GM19239 (cell line): ENCODE data around the gene CCDC69.
A peak's percentile ranks its signal among the peaks of the same experiment; 100 is the strongest.
"Not testable (repeated sequence)": the region's sequence is repeated elsewhere in the genome, so short reads cannot be mapped to it uniquely, and the experiment has no call there.

Experiments
- DNase-seq: peaks from one replicate; pipeline ENCODE4 v3.0.0; 2011; ENCODE audit warnings: low spot score; ENCODE audit not compliant: insufficient read length
- FAIRE-seq: peaks from 2 replicates; lab custom pipeline; 2011; peaks lifted over from hg19 to GRCh38; lab: Jason Lieb, UNC

The CCDC69 gene

DNA sequence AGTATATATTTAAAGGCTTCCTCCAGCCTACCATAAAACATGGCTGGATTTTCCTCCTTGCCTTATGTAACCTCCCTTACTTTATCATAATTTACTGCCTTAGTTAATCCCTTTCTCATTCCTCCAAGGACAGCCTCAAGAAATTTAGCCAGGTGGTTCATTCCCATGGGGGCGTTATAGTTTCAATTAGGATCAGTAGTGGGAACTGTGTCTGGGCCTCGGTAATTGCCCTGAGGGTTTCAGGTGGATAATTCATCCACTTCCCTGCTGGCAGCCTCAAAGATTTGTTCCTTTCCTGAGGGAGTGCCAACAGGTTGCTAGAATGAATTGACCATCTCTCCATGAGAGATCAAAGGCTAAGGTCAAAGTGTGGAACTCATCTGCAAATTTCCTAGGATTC is 24.8 kb upstream of the CCDC69 start:
- FAIRE-seq: no peak
- no peak for DNase-seq

- FAIRE-seq (peak; percentile 52), DNase-seq (no peak)
These were observed 21.9 kb upstream of the CCDC69 start for GRCh38 chr5:151245680-151246219.

- no peak for FAIRE-seq
- DNase-seq: no peak
These were observed 20.3 kb upstream of the CCDC69 start for GRCh38 chr5:151244206-151244605.

DNA sequence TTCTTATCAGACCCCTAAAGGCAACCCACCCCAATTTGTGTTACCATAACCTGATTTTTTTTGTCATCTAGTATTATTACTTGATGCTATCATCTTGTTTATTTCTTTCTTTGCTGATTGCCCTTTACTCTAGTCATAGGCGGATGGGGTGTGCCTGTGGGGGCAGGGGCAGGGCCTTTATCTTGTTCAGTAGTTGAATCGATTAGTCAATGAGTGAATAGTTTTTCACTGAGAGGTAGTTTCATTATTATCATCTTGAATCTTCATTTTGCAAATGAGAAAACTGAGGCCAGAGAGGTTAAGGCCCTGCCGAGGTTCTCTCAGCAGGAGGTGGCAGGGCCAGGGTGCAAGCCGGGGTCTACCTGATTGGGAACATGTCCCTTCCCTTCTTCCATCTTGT is 19.7 kb upstream of the CCDC69 start:
- FAIRE-seq (no peak), DNase-seq (no peak)

GRCh38 chr5:151243127-151243526 is 19.2 kb upstream of the CCDC69 start:
- no peak for DNase-seq
- FAIRE-seq: no peak

- peak; percentile 64 for FAIRE-seq
These were observed 17.2 kb upstream of the CCDC69 start for GRCh38 chr5:151240924-151241635.

GRCh38 chr5:151240268-151240835 is 16.5 kb upstream of the CCDC69 start:
- DNase-seq, FAIRE-seq: not testable (repeated sequence)

More at GRCh38 chr5:151240924-151241635, 17.2 kb upstream of the CCDC69 start:
- no peak for DNase-seq

- no peak for DNase-seq
- peak; percentile 26 for FAIRE-seq
These were observed 15.5 kb upstream of the CCDC69 start for GRCh38 chr5:151239237-151239861.

- DNase-seq (no peak), FAIRE-seq (peak; percentile 83)
These were observed 14.4 kb upstream of the CCDC69 start for GRCh38 chr5:151238303-151238741.

- no peak for DNase-seq
- no peak for FAIRE-seq
These were observed 13.8 kb upstream of the CCDC69 start for GRCh38 chr5:151237685-151238084.

GRCh38 chr5:151236888-151237287 is 13.0 kb upstream of the CCDC69 start:
- DNase-seq: no peak
- no peak for FAIRE-seq

DNA sequence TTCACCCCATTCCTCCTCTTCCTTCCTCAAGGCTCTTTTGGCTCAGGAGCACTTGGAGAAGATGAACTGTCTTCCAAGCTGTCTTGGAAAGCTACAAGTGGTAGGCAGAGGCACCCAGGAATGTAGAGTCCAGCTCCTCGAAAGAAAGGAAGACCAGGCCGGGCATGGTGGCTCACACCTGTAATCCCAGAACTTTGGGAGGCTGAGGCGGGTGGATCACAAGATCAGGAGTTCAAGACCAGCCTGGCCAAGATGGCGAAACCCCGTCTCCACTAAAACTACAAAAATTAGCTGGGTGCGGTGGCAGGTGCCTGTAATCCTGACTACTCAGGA is 11.3 kb upstream of the CCDC69 start:
- DNase-seq, FAIRE-seq: not testable (repeated sequence)

DNA sequence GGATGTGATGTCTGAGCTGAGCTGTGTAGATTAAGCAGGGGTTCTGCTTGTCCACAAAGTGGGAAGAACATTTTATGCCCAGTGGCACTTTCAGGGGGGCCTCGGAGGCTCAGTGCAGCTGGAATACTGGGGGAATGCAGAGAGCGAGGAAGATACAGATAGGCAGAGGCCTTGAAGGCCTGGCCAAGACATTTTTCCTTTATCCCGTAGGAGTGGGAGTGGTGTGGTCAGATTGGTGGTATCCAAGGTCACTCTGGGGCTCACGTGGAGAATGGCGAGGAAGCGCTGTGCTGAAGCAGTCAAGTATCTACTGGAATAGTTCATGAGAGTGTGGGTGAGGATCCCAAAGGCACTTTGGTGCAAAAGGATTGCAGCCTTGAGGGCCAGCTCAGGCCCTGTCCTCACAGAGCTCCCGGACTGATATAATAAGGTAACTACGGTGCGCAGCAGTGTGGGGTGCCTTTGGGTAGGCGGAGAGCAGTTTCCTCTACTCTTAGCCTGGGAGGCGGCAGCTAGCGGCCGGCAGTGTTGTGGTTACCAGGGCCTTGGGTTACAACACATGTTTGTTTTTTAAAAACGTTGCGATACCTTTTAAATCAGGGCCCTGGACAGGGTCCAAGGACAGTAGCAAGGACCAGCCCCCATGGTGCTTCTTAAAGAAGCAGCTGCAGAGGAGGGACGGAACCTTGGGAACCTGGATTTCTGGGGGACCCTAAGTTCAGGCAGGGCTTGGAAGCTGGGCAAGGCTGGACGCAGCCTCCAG is 10.8 kb upstream of the CCDC69 start:
- peak; percentile 92 for FAIRE-seq
- DNase-seq: peak; percentile 56

DNA sequence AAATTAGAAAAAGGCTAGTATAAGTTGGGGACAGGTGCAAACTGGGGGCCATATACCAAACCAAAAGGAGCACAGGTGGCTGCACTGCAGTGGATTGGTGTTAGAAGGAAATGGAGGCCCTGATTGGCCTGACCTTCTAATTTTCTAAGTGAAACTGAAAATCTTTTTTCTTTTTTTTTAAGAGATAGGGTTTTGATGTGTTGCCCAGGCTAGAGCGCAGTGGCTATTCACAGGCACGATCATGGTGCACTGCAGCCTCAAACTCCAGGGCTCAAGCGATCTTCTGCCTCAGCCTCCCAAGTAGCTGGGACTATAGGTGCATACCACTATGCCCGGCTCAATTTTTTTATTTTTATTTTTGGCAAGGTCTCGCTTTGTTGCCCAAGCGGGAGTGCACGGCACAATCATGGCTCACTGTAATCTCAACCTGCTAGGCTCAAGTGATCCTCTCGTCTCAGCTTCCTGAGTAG is 9.8 kb upstream of the CCDC69 start:
- FAIRE-seq (no peak), DNase-seq (peak; percentile 45)

DNA sequence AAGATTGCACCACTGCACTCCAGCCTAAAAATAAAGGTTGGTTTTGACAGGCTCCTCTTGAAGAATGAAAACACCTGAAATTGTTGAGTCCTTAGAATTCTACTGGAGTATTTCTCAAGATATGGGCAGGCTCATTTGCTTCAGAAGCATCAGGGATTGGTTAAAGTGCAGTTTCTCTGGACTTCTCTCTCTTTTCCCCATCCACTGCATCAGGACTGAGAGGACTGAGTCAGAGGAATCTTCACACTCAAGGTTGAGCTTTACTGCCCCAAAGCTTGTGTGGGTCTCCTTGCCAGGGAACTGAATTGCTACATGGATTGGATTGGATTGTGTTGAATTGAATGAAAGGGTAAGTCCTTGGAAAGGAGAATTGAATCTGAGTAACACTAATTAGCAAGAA is 7.5 kb upstream of the CCDC69 start:
- FAIRE-seq: no peak
- DNase-seq: no peak

DNA sequence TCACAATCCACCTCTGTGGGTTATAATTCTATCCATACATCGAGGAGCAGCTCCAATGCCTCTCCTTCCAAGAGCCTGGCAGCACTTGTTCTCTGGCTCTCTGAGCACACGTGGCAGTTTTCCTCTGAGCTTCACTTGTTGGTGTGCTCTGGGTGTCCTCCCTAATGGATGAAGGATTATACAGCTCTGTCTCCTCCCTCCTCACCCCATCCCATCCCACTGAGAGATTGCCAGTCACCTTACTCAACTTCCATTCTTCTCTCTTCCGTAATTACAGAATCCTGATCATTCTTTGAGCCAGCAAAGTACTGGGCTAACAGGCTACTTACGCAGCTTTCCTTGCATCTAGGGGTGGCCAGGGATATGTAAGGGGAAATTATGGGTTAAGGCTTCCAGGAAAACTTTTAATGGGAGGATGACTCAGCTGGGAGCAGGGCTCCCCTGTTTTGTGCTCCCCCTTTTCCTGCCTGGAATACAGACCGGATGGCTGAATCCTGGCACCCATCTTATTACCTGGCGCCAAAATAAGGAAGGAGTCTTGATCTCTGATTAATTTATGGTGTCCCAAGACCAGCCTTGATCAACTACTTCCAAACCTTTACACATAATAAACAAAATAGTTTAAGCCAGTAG is 6.3 kb upstream of the CCDC69 start:
- no peak for DNase-seq
- FAIRE-seq: no peak

DNA sequence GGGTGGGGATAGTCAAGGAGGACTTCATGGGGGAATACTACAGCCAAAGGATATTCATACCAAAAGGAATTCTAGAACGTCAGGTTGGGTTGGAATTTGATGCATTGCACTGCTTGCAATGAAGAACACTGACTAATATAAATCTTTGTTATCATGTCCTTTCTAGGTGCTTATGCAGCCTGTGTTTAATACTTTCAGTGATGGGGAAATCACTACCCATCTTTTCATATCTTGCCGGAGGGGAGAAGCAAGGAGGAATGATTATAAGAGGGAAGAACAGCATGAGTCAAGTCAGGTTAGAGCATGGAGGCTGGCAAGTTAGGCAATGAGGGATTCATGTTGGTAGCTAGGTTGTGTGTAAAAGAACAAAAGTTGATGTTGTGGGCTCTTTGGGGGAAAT is 5.1 kb upstream of the CCDC69 start:
- no peak for DNase-seq
- FAIRE-seq: no peak

GRCh38 chr5:151227918-151228447 is 4.1 kb upstream of the CCDC69 start:
- DNase-seq: no peak
- FAIRE-seq: no peak

DNA sequence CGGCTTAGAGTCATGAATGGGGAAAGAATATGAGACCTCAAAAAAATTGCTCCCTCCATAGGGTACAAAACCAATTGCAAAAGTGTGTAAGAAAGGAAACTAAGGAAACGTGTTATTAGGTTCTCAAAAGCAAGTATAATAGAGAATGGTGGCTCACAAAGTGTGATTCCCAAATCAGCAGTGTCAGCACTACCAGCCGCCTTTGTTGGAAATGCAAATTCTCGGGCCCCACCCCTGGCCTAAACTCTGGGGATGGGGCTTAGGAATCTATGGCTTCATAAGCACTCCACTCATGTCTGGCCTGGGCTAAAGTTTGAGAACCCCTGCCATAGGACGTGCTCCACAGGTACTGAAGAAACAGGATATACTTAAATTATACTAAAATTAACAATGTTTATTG is 1.6 kb upstream of the CCDC69 start:
- DNase-seq (no peak), FAIRE-seq (no peak)

DNA sequence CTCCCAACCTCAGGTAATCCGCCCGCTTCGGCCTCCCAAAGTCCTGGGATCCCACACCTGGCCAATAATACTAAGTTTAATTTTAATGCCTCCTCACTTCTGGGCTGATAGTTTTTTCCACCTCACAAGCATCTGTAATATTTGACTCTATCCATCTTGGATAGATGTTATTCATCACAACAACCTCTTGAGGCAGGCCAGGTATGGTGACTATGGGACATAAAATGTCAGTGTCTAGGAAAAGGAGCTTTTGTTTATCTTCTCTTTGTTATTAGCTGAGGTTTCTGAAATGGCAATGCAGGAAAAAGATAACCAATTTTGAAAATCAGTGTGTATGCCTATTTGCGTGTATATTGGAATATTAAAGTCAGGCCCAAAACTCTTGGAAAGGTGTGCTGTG is 1.2 kb upstream of the CCDC69 start:
- no peak for FAIRE-seq
- DNase-seq: no peak
